ENCODE data around the gene TRABD2A.

TRABD2A gene

GRCh38 chr2:84850471-84850870 is 30.4 kb downstream of the TRABD2A start:
- DNase-seq (ENCODE audit: low read depth in 3 of 3), result no peak

GRCh38 chr2:84849271-84849952 is 31.5 kb downstream of the TRABD2A start:
- DNase-seq (ENCODE audit: low read depth in 3 of 3), result peak in 1 of 3 experiments; percentile 41

GRCh38 chr2:84847326-84848050 is 33.4 kb downstream of the TRABD2A start:
- DNase-seq (ENCODE audit: low read depth in 3 of 3), result no peak

GRCh38 chr2:84846741-84847142 is 34.1 kb downstream of the TRABD2A start:
- no peak for DNase-seq (ENCODE audit: low read depth in 3 of 3)

GRCh38 chr2:84846041-84846663 is 34.7 kb downstream of the TRABD2A start:
- peak in 1 of 3 experiments; percentile 45 for DNase-seq (ENCODE audit: low read depth in 3 of 3)

GRCh38 chr2:84844141-84844540 is 36.7 kb downstream of the TRABD2A start:
- DNase-seq (ENCODE audit: low read depth in 3 of 3), result no peak

- DNase-seq (ENCODE audit: low read depth in 3 of 3), result no peak
These were observed 39.3 kb downstream of the TRABD2A start for GRCh38 chr2:84841577-84841976.

GRCh38 chr2:84840306-84840705 is 40.6 kb downstream of the TRABD2A start:
- no peak for DNase-seq (ENCODE audit: low read depth in 3 of 3)

- DNase-seq (ENCODE audit: low read depth in 3 of 3), result peak in 1 of 3 experiments; percentile 40
These were observed 41.0 kb downstream of the TRABD2A start for GRCh38 chr2:84839851-84840250.

GRCh38 chr2:84838434-84839145 is 42.3 kb downstream of the TRABD2A start:
- DNase-seq (ENCODE audit: low read depth in 3 of 3), result no peak

- no peak for DNase-seq (ENCODE audit: low read depth in 3 of 3)
These were observed 44.7 kb downstream of the TRABD2A start for GRCh38 chr2:84836215-84836614.

- DNase-seq (ENCODE audit: low read depth in 3 of 3), result no peak
These were observed 47.3 kb downstream of the TRABD2A start for GRCh38 chr2:84833481-84834150.

GRCh38 chr2:84832772-84833461 is 48.0 kb downstream of the TRABD2A start:
- DNase-seq (ENCODE audit: low read depth in 3 of 3), result no peak

GRCh38 chr2:84830758-84831500 is 50.0 kb downstream of the TRABD2A start:
- DNase-seq (ENCODE audit: low read depth in 3 of 3), result no peak

GRCh38 chr2:84830095-84830494 is 50.8 kb downstream of the TRABD2A start:
- DNase-seq (ENCODE audit: low read depth in 3 of 3), result no peak

GRCh38 chr2:84829693-84830092 is 51.2 kb downstream of the TRABD2A start:
- DNase-seq (ENCODE audit: low read depth in 3 of 3), result no peak

GRCh38 chr2:84827978-84828575 is 52.8 kb downstream of the TRABD2A start:
- no peak for DNase-seq (ENCODE audit: low read depth in 3 of 3)

GRCh38 chr2:84823788-84824187 is 57.1 kb downstream of the TRABD2A start:
- no peak for DNase-seq (ENCODE audit: low read depth in 3 of 3)

GRCh38 chr2:84823229-84823628 is 57.7 kb downstream of the TRABD2A start:
- no peak for DNase-seq (ENCODE audit: low read depth in 3 of 3)

GRCh38 chr2:84821806-84822205 is 59.1 kb downstream of the TRABD2A start:
- DNase-seq (ENCODE audit: low read depth in 3 of 3), result no peak

Measured in stimulated activated CD4-positive, alpha-beta T cell treated with anti-CD3 and anti-CD28 coated beads, TNF-alpha, amount 100 ng/mL, for 4 hours (primary cell).